Endometrial microvascular endothelial cells (primary cell): Measurements from ENCODE around the gene RASSF8. TPM values are rescaled to one million over a fixed set of nuclear protein-coding genes. Genes with fewer than 3 reads are reported as not detected.

Experiments used
- in situ Hi-C: cut with HindIII; loops from 2 replicates; pipeline ENCODE4 v1.10.0; 2017; ENCODE audit warnings: low sequenced_read_pairs, low pct_unique_long_range_greater_than_20kb; ENCODE audit errors: inconsistent ontology term
- total RNA-seq: library from RNA; depleted of rRNA; stranded (reverse); fragments of >200 nt; gene quantifications from one replicate; pipeline ENCODE4 v1.2.3, GENCODE V29; 2015; ENCODE audit errors: inconsistent ontology term

The RASSF8 gene
- total RNA-seq, 1 donor from 2014 or later = 38.3 TPM

DNA sequence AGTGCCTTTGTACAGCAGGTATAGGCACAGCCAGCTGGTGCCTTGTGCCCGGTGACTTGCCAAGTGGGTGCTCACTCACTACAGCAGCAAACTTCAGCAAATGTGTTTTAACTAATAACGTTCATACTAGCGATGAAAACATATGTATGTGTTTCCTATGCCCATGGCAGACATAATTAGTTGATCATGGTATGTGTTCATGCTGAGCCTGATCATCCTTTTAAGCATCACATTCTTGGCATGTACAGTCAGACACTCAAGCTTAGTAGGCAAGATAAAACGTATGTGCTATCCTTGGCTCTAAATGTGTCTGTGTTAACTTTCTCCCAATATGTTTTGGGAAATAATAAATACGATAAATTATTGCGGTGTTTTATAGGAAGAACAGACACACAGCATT lies 55.6 kb downstream of the RASSF8 start:
- in situ Hi-C loops = no loop called here

DNA sequence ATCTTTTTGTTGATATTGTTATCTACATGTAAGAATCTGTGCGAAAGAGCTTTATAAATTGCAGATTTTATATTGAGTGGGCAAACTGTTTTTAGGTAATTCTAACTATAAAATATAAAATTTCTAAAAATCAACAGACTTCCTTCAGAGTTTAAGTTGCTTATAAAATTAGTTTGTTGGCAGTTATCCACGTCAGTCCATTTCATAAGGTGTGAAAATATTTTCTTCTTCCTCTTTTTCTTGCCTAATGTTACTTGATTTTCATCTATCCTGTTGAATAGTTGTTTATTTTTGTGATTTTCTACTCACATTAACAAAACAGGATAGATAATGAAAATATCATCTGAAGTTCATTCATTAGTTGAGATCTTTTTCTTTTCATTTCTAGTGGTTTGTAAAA lies 58.0 kb downstream of the RASSF8 start:
- in situ Hi-C loops = no loop called here

DNA sequence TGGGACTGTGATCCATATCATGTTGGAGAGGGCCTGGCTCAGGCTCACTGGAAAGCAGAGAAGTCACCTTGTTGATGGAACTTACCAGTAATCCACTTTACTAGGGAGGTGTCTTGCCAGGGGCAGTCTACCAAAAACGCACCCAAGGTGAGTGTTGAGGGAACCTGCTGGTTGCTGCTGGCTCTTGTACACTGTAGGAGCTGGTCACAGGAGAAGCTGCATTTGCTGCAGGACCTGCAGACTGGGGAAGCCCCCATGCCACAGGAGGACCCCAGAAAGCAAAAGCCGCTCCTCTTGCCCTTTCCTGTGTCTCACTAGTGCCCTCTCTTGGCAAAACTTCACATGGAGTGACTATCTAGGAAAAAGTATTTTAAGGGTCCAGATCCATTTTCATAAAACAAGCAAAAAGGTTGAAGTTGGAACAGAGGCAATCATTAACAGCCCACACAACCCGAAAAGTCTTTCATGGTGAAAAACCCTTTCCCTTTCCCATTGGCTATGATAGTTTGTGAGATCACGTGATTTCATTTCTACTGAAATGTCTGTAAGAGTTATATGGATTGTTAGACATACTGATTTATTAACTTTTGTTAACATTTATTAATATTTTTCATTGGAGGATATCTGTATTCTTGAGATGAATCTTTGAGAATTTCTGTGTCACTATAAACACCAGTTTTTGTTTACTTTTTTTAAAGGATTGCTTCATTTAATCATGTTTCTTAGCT lies 59.2 kb downstream of the RASSF8 start:
- in situ Hi-C loops = no loop called here

DNA sequence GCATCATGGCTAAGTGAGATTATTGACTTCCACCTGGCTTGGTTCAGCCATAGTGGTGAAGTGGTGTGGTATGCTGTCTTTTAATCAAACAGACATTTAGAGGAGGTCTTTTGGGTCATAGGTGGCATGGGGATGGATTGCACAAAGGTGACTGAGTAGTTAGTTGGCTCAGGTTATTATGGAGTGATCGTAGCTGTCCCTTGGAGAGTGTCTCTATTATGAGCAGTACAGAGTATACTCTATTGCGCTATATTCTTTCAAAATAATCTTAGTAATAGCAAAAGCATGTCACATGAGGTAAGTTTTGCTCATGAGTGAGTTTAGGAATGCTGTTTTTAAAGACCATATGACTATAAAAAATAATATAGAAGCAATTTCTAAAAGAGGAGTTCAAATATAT lies 60.4 kb downstream of the RASSF8 start:
- in situ Hi-C loops = no loop called here

DNA sequence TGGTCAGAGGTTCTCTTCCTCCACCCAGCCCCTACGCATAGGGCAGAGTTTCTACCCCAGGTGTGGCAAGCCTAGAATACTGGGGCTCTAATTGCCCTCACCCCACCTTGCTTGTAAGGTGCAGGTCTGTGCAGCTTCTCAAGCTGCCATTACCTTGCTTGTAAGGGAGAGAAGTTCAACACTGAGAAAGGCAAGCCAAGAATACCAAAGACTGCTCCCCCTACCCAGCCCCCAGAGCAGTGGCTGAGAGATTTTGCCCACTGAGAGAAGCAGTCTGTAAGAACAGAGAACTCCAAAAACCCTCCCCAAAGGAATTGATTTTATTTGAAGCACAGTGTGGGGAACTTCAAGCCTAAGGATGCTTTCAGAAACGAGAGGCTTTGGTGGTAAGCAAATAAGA lies 63.1 kb downstream of the RASSF8 start:
- in situ Hi-C loops = no loop called here

DNA sequence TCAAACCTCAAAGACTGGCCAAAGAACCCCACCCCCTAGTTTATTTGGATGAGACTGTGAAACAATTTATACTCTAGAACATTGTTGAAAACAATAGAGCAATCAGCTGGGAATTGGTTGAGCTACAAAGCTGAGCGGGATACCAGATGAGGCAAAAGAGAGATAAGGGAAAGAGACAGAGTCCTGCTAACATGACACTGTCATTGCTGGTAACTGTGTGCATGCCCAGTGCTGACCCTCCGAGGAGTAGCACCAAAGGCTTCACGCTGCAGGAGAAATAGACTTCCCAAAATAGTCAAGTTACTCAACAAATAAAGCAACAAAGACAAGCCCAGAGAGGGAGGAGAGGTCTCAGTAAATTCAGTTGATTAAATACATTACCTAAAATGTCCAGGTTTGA lies 63.6 kb downstream of the RASSF8 start:
- in situ Hi-C loops = no loop called here

DNA sequence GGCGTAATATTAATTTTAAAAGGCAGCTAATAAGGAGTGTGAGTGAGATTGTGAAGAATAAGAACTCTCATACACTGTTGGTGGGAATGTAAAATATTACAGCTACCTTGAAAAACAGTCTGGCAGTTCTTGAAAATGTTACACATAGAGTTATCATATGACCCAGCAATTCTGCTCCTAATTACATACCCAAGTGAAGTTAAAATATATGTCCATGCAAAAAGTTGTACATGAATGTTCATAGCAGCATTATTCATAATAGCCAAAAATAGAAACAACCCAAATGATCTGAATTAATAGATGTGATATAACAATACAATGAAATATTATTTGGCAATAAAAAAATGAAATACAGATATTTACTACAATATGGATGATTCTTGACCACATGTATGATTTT lies 68.2 kb downstream of the RASSF8 start:
- in situ Hi-C loops = no loop called here

DNA sequence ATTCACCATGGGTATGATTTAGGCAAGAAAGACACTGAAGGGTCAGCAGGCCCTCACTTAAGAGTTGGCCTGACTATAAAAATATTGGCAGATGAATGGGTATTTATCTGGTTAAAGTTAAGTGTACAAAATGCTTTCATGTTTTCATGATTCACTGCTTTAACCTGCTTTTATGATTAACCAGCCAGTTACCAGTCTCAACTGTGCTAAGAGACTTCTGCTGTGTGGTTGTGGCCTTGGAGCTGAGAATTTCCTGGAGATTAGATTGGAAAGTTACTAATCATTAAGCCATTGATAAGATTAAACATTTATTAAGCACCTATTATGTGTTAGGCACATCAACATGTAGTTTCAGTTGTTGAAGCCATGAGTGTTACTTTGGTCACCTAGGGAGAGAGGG lies 68.9 kb downstream of the RASSF8 start:
- in situ Hi-C loops = no loop called here

DNA sequence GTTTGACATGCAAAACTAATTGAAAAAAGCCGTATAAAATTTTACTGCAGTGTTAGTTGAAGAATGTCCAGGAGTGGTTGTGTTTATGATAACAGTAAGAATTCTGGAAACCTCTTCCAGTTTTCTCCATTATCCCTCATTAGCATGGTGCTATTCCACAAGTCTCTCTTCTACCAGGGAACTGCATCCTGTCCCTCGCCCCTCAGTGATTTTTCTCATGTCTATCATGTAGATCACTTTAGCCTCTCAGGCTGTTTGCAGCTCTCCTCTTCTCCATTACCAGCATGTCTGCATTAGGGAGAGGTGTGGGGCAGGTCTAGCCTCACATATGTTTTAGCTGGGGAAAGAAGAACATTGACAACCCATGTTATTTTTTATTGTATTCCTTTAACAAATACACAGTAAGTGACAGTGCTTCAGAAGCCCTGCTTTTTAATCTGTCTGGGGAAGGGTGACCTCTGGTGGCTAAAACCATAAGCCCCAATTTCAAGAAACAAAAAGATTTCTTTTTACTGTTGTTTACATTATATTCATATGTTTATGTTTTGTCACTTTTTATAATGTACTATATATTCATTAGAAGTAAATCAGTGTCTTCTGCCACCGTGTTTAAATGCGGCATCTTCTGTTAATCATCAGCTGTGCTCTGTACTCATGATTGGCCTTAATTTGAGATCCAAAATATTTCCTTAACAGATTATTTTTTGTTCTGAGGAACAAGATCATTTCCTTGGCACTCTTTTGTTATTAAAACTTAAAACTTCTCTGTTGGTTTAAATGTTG lies 70.7 kb downstream of the RASSF8 start:
- in situ Hi-C loops = no loop called here

DNA sequence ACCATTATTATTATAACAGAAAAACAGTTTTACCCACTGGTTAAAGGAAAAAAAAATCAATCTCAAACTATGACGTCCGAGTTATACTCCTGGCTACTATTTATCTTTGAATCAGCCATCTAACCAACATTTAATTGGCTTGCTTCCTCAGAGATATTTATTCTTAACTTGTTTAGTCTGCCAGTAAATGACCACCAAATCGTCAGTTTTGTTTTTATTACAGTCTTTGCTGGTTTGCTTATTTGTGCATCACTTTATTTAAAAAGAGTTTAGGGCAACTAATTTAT lies 71.2 kb downstream of the RASSF8 start:
- in situ Hi-C loops = no loop called here

DNA sequence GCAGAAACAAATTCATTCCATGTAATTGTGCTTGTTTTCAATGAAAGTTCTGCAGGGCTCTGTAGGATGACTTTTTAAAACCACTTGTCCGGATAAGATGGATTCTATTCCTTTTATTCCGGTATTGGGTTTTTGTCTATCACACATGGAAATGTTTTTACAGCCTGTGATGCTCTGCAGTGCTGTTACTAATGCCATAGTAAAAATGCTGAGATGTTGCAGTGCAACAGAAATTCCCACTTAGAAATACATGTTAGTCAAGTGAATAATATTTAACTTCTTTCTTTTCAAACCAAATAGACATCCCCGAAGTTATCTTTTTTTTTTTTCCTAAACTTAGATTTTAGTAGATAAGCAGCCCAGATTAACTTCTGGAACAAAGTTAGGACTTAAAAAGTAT lies 71.9 kb downstream of the RASSF8 start:
- in situ Hi-C loops = no loop called here

DNA sequence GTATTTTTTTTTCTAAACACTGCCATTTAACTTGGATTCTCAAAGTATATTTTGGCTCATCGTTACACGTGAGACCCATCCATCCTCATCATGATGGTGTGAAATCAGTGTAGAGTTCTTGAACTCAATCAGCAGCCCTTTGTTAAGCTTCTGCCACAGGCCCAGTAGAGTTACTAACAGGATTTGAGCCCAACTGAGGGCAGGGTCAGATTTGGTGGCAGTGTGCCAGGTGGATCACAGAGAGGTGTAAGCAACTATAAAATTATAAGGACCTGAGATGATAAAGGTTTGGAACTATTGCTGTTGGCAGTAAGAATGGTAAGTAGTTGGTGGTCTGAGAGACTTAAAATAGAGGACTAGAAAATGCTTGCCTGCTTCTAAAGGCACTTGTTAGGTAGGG lies 72.8 kb downstream of the RASSF8 start:
- in situ Hi-C loops = no loop called here

DNA sequence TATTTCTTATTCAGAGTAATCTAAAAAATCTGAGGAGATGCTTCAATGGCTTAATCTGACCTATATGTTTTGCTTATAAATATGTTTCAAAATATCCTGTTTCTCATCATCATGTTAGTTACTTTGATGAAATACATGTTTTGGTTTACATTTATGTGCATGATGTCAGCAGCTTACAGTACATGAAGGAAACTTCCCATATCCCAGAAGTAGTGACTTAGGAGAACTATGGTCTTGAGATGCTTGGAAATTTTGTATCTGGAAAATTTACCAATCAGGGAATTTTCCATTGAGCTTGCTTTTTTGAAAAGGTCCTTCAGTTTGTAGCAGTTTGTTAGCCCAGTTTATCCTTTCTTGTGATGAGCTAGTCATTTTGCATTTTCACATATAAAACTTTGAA lies 73.3 kb downstream of the RASSF8 start:
- in situ Hi-C loops = no loop called here

DNA sequence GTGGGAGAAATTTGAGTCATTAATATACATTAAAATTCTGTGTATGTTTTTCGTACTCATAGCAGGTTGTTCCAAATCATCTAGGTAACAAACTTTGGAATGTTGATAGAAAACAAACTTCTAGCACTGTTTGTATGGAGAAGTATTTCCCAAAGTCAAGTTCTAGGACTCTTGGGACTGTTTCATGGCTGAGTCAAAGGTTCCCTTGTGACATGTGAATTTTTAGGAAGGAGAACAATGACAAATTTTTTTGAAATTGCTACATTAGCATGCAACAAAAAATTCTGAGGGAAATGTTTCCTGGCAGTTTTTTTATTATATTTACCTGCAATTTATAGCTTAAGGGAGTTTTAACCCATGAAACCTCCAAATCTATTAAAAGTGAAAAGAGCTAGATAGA lies 73.8 kb downstream of the RASSF8 start:
- in situ Hi-C loops = no loop called here

DNA sequence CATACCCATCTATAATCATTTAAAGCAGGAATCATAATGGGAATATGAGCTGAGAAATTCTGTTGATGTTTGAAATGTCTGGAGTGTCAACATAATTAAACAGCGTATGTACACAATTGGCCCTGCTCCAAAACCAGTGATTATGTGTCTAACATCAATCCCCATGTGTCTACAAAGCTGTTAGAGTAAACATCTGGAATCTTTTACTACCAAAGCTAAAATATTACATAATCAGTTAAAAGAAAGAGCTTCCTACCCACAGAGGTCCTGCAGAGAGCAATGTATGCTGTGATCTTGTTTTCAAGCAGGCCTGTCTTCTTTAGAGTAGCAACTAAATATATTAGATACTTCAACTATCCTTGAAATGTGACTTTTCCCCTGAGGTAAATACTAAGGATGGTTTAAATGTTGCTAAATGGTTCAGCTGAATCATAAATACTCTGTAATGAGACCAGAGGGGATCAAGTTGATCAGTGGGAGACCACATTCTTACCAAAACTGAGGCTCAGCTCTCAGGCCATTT lies 74.3 kb downstream of the RASSF8 start:
- in situ Hi-C loops = no loop called here

DNA sequence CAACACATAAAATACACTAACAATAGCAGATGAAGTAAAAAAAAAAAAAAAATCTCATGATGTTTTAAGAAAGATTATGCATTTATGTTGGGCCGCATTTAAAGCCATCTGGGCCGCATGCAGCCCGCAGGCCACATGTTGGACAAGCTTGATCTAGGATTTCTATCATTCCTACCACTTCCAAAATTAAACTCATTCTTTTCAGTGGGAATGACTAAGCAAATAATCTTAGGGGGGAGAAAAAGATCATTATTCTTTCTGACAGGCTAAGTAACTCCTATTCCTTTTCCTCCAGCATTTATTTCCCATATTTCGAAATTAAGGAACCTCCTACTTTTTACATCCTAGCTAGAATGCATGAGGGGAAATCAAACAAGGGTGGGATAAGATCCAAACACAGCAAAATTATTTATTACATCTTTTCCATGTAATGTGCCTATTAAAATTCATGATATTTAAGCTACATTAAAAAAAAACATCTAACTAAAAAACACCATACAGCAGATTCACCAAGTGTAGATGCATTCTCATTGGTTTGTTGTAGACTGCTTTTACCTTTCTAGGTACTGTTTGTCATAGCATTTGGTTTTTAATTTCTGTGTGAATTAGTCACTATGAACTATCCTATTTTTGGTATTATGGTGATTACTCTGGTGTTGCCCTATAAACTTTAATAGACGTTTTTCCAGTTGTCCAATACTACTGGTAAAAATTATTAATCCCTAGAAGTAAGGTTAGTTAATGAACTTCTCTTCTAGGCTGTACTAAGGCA lies 76.1 kb downstream of the RASSF8 start:
- in situ Hi-C loops = no loop called here

DNA sequence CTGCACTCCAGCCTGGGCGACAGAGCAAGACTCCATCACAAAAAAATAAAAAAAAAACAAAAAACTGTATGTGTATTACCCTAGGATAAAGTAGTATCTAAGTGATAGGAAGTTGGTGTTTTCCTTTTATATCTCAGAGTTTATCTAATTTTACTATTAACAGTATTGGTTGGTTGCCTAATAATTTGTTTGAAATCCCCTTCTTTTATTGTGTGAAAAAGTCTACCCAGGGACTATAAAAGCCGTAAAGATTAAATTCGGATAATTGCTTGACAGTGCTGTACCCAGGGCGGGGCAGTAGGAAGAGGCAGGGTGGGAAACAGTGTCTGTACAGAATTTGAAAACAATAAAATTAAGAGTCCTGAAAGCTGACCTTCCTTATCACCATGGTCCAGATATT lies 78.4 kb downstream of the RASSF8 start:
- in situ Hi-C loops = no loop called here

DNA sequence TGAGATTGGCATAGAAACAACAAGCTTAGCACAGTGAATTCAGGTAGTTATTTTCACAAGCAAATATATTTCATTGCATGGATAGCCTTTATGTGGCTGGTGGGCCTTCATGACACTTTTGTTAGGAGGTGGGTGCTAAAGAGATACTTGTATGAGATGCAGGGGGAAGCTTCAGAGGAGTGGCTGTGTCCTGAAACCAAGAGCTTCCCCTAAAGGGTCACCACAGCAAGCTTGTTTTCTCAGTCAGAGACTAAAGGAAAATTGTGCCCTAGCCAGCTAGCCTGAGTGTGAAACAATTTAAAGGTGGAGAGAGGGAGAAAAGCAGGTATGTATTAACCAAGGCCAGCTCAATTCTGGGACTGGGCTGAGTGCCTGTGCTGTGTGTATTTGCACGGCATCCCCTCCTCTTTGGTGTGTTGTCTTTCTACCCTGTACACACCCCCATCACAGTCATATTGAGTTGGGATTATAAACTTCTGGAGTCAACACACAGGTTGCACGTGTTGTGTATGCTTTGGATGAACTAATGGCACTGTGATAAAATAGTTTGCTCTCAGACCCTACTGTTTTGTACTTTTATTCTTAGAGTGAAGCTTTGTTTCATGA lies 79.2 kb downstream of the RASSF8 start:
- in situ Hi-C loops = no loop called here

DNA sequence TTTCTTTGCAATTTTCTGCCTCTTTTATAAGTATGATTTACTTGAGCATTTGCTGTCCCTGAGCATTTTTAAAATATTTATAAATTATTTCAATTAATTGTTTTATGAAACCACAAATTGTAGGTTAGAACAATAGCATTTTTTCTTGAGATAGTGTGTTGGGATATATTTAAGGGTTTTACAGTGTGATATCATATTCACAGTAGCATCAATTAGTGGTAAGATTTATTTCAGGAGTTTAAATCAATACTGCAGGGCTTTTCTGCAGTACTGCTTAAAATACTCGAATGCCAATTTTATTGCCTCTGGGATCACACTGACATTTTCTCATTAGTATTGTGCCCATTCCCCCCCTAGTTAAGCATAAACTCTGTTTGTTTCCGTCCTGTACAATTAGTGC lies 84.2 kb downstream of the RASSF8 start:
- in situ Hi-C loops = no loop called here
